Gastroesophageal sphincter (tissue), 3 donors: ENCODE data around the gene ORAI3.
"Not testable (repeated sequence)": the region's sequence is repeated elsewhere in the genome, so short reads cannot be mapped to it uniquely, and the experiment has no call there.

Source experiments
- CTCF ChIP-seq, 4 experiments: fragments of 200-600 bp in 2 of 4; fragments of 450-650 bp in 2 of 4; sonication (generic) in 1 of 4; IDR thresholded peaks; one replicate each; pipeline ENCODE4 v1.5.1; 2017 to 2019; ENCODE audit warnings: antibody characterized with exemption in 4 of 4, mild to moderate bottlenecking in 2 of 4, moderate library complexity in 2 of 4
- EP300 ChIP-seq: sonication (generic); formaldehyde crosslinking; IDR thresholded peaks from one replicate; pipeline ENCODE4 v1.6.1; 2017; ENCODE audit warnings: antibody characterized with exemption, mild to moderate bottlenecking
- POLR2A ChIP-seq, 2 donors: fragments of 450-650 bp; IDR thresholded peaks; one replicate each; pipeline ENCODE4 v1.6.1; 2017; ENCODE audit warnings: antibody characterized with exemption in 2 of 2, mild to moderate bottlenecking in 2 of 2, moderate library complexity in 1 of 2

GRCh38 chr16:30939571-30939970, 9.3 kb upstream of the ORAI3 start:
- not testable (repeated sequence) for TF ChIP-seq CTCF (IDR thresholded peaks at IDR 0.05); POLR2A (IDR thresholded peaks at IDR 0.05); EP300
